Measurements from ENCODE around the gene HMCN2.

DNA sequence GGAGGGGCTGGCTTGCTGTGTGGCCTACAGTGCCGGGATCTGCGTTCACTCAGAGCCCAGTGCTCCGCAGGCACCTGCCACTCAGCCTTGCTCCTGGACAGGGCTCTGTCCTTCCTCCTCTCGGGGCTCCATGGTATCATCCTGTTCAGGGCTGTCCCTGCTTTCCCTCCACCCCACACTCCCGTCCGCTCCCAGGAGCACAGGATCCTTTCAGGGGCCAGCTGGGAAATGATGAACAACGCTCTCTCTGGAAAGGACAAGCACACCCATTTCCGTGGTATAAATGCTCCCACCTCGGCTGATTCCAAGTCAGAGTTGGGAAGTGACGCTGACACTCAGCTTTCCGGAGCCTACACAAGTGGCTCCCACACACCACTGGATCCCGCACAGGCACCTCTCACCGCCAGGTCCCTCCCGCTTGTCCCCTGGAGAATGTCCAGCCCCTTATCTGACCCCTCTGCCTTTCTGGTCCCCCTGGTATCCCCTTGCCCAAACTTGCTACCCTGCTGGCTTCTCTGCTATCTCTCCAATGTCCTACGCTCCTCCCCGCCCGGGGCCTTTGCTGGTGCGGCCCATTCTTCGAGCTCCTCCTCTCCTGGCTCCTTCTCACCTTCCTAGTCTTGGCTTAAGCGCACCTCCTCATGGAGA, 21.3 kb downstream of the HMCN2 start:
- TF ChIP-seq, protein P1, sequence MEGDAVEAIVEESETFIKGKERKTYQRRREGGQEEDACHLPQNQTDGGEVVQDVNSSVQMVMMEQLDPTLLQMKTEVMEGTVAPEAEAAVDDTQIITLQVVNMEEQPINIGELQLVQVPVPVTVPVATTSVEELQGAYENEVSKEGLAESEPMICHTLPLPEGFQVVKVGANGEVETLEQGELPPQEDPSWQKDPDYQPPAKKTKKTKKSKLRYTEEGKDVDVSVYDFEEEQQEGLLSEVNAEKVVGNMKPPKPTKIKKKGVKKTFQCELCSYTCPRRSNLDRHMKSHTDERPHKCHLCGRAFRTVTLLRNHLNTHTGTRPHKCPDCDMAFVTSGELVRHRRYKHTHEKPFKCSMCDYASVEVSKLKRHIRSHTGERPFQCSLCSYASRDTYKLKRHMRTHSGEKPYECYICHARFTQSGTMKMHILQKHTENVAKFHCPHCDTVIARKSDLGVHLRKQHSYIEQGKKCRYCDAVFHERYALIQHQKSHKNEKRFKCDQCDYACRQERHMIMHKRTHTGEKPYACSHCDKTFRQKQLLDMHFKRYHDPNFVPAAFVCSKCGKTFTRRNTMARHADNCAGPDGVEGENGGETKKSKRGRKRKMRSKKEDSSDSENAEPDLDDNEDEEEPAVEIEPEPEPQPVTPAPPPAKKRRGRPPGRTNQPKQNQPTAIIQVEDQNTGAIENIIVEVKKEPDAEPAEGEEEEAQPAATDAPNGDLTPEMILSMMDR (IDR thresholded peaks at IDR 0.05; ENCODE audit: poor library complexity) = no peak
- no peak for TF ChIP-seq EZH2phosphoT487 (IDR thresholded peaks at IDR 0.05; ENCODE audit: low read depth, severe bottlenecking, unreplicated experiment)

All from hepatocyte (in vitro differentiated cells).